A673 (cell line): Measurements from ENCODE around the gene ADM5. TPM values are rescaled to one million over a fixed set of nuclear protein-coding genes. Genes with fewer than 3 reads are reported as not detected.

Experiments used
- BruUV-seq: library from RNA; stranded (reverse); fragments of 400-500 nt; replicated peaks from 2 replicates; lab custom pipeline; 2021; lab: Mats Ljungman, UMichigan
- CTCF ChIA-PET: fragments of 300-600 bp; sonication (Branson Sonifier 250); formaldehyde crosslinking; loops from one replicate; lab custom pipeline; 2022; ENCODE audit warnings: antibody characterized with exemption; lab: Charles Lee
- POLR2A ChIA-PET: fragments of 300-600 bp; sonication (Branson Sonifier 250); formaldehyde crosslinking; loops from one replicate; lab custom pipeline; 2022; ENCODE audit warnings: antibody characterized with exemption; ENCODE audit not compliant: low non-redundant PET; lab: Charles Lee
- DNase-seq: peaks from one replicate; pipeline ENCODE4 v3.0.0-alpha.2; 2015; ENCODE audit warnings: low spot score
- H3K27ac ChIP-seq: fragments of 200-600 bp; sonication (generic); 2 replicates; pipeline ENCODE4 v1.5.1; 2016; ENCODE audit warnings: mixed run types, low read depth, mild to moderate bottlenecking, mixed read lengths, antibody characterized with exemption, low read length; ENCODE audit not compliant: poor library complexity, severe bottlenecking
- H3K27me3 ChIP-seq: fragments of 200-600 bp; sonication (generic); replicated peaks from 2 replicates; pipeline ENCODE4 v1.6.1; 2017; ENCODE audit warnings: mixed run types, low read depth, mild to moderate bottlenecking, mixed read lengths, antibody characterized with exemption, low read length; ENCODE audit not compliant: insufficient read depth, poor library complexity
- H3K36me3 ChIP-seq: fragments of 200-600 bp; sonication (generic); 2 replicates; pipeline ENCODE4 v1.6.1; 2016; ENCODE audit warnings: mixed run types, mild to moderate bottlenecking, mixed read lengths, antibody characterized with exemption, low read length; ENCODE audit not compliant: insufficient read depth, poor library complexity, severe bottlenecking
- H3K4me1 ChIP-seq: fragments of 200-600 bp; sonication (generic); 2 replicates; pipeline ENCODE4 v1.6.1; 2017; ENCODE audit warnings: mixed run types, mild to moderate bottlenecking, mixed read lengths, antibody characterized with exemption, low read length; ENCODE audit not compliant: insufficient read depth, poor library complexity, severe bottlenecking
- H3K4me3 ChIP-seq: fragments of 200-600 bp; sonication (generic); 2 replicates; pipeline ENCODE4 v1.5.1; 2016; ENCODE audit warnings: low read depth, mixed run types, mild to moderate bottlenecking, mixed read lengths, low read length; ENCODE audit not compliant: poor library complexity, severe bottlenecking
- H3K9me3 ChIP-seq: fragments of 200-600 bp; sonication (generic); 2 replicates; pipeline ENCODE4 v1.6.1; 2016; ENCODE audit warnings: mixed run types, low read depth, mild to moderate bottlenecking, mixed read lengths, antibody characterized with exemption, low read length; ENCODE audit not compliant: poor library complexity, severe bottlenecking
- CTCF ChIP-seq: fragments of 300-800, 200-600 bp; sonication (generic); conservative IDR thresholded peaks from 2 replicates; pipeline ENCODE4 v1.5.1; 2017; ENCODE audit warnings: low read depth, mild to moderate bottlenecking, antibody characterized with exemption, low read length, moderate library complexity, mixed read lengths
- EZH2 ChIP-seq: fragments of 200-600 bp; sonication (generic); IDR thresholded peaks from 2 replicates; pipeline ENCODE4 v1.6.1; 2017; ENCODE audit warnings: borderline replicate concordance, low read depth, mild to moderate bottlenecking, mixed read lengths, antibody characterized with exemption, low read length; ENCODE audit not compliant: poor library complexity, severe bottlenecking
- intact Hi-C: fragments of 100-400 bp; cut with micrococcal nuclease; formaldehyde crosslinking; loops from one replicate; pipeline ENCODE4 v1.10.0; 2022; ENCODE audit not compliant: unreplicated experiment
- total RNA-seq: library from RNA; stranded (reverse); gene quantifications from 2 replicates; pipeline ENCODE4 v1.2.3, GENCODE V29; 2021

The ADM5 gene
- total RNA-seq, 1 experiment from 2014 or later = 4.3 TPM

GRCh38 chr19:49656456-49657109, 32.8 kb upstream of the ADM5 start:
- ChIA-PET POLR2A (no interaction called here), CTCF (no interaction called here)
- no peak overlapping the region for H3K27ac ChIP-seq
- DNase-seq = no peak
- intact Hi-C loops = no loop called here
- no peaks in the 10 kb centered on the region for H3K9me3 ChIP-seq
- no TSS peak for BruUV-seq
- H3K36me3 ChIP-seq = peaks cover 83% of the 10 kb centered on the region
- no peaks in the 10 kb centered on the region for H3K4me1 ChIP-seq
- H3K27me3 ChIP-seq = no peaks in the 10 kb centered on the region
- TF ChIP-seq CTCF (no peak), EZH2 (no peak)
- H3K4me3 ChIP-seq = no peak overlapping the region

GRCh38 chr19:49657493-49658138, 31.8 kb upstream of the ADM5 start:
- Histone ChIP-seq H3K4me1 (no peaks in the 10 kb centered on the region), H3K4me3 (no peak overlapping the region), H3K27ac (no peak overlapping the region), H3K36me3 (peaks cover 83% of the 10 kb centered on the region), H3K27me3 (no peaks in the 10 kb centered on the region), H3K9me3 (no peaks in the 10 kb centered on the region)
- intact Hi-C loops = no loop called here
- POLR2A ChIA-PET = no interaction called here
- TF ChIP-seq CTCF = no peak
- no peak for TF ChIP-seq EZH2
- no peak for DNase-seq
- CTCF ChIA-PET = no interaction called here
- no TSS peak for BruUV-seq

GRCh38 chr19:49658139-49658517, 31.3 kb upstream of the ADM5 start:
- no peaks in the 10 kb centered on the region for H3K9me3 ChIP-seq
- BruUV-seq = TSS peak; percentile 71
- POLR2A ChIA-PET = no interaction called here
- peaks cover 83% of the 10 kb centered on the region for H3K36me3 ChIP-seq
- H3K4me3 ChIP-seq = no peak overlapping the region
- H3K27ac ChIP-seq = no peak overlapping the region
- TF ChIP-seq CTCF = no peak
- TF ChIP-seq EZH2 = no peak
- no peaks in the 10 kb centered on the region for H3K27me3 ChIP-seq
- no peaks in the 10 kb centered on the region for H3K4me1 ChIP-seq
- CTCF ChIA-PET = no interaction called here
- no peak for DNase-seq
- intact Hi-C loops = no loop called here
